ENCODE measurements around the gene ANGEL1.
A peak's percentile ranks its signal among the peaks of the same experiment; 100 is the strongest.

Gene ANGEL1

DNA sequence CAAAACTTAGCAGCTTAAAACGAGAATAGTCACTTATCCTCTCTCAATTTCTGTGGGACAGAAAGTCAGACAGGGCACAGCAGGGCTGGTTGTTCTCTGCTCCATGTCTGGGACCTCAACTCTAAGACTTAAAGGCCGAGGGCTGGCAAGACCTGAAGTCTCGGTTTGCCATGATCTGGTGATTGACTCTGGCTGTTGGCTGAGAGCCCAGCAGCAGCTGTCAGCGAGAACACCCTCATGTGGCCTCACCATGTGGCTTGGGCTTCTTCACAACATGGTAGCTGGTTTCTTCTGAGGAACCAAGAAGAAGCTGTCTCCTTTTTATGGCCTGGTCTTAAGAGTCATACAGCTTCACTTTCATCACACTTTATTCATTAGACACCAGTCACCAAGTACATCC, 53.1 kb downstream of the ANGEL1 start:
- DNase-seq (no peak), ATAC-seq (replicated peaks) (no peak)
- H3K27ac Mint-ChIP-seq, result no peak overlapping the region
- H3K27me3 Mint-ChIP-seq, result peaks cover 46 to 70% of the 10 kb centered on the region in 2 donors
- H3K4me1 Mint-ChIP-seq, result peaks cover 6 to 10% of the 10 kb centered on the region in 2 donors
- H3K9me3 Mint-ChIP-seq, result no peaks in the 10 kb centered on the region
- H3K36me3 Mint-ChIP-seq, result no peaks in the 10 kb centered on the region
- H3K4me3 Mint-ChIP-seq, result no peak overlapping the region

DNA sequence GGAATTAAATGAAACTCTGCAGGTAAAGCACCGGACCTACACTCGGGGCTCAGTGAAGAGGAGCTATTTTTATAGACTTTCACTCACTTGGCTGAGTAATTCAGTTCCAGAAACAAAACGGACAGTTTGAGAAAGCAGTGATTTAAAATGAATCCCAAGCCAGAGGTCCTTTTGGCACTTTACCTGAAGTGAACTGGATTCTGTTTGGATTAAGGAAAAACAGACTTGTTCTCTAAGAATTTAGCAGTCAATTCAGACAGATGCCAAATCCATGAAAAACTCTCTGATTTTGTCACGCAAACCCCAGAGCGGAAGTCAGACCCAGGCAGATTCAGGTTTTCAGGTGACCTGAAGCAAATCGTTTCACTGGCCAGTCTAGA, 56.3 kb downstream of the ANGEL1 start:
- Mint-ChIP-seq H3K9me3 (no peaks in the 10 kb centered on the region), H3K27ac (no peak overlapping the region), H3K27me3 (peaks cover 27 to 44% of the 10 kb centered on the region in 2 donors), H3K4me3 (no peak overlapping the region), H3K36me3 (no peaks in the 10 kb centered on the region), H3K4me1 (no peaks in the 10 kb centered on the region)
- no peak for DNase-seq
- ATAC-seq (replicated peaks), result no peak

DNA sequence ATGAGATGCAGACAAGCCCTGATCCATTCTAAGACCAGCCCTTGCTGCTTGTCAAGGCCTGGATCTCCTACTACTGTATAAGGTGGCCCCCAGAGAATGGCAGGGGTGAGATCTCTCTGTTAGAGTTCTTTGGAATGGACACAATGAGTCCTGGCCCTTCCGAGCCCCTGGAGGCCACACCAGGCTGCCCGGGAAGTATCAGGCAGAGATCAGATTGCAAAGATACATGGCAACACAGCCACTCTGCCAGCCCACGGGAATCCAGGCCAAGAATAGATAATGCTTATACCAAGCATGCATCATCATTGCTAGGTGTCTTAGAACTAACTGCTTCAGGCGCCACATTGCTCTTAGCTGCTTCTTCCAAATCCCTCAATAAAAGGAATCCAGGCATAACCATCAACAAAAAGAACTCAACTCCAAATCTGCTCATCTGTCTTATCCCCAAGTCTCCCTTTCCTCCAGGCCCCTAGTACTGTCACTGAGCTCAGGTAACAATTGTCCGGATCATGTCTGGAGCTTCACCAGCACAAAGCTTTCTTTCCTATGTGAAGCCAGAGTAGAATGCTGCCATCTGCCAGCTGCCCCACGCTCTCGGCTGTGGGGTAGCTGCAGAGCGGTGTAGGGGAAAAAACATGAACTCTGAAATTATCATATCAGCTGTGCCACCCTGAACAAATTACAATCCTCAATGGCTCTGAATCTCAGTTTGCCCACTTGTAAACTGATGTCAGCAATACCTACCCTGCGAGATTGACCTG, 56.9 kb downstream of the ANGEL1 start:
- no peak for ATAC-seq (replicated peaks)
- no peak overlapping the region for H3K4me3 Mint-ChIP-seq

DNA sequence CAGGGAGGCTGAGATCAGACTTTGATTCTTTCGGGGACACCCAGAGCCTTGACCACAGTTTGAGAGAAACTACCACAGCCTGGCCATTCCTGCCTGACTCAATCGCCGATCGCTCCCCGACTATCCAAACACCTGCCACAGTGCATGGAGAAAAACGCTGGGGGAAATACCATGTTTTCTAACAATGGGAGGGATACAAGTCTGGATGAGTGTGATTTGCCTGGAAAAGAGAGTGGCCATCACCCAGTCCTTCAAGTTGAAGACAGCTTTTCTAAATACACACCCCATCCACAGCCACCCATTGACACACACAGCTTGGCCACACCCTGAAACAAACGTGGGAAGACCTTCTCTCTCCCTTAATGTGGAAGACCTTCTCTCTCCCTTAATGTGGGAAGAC, 58.1 kb downstream of the ANGEL1 start:
- H3K27ac Mint-ChIP-seq, result no peak overlapping the region
- DNase-seq (no peak), ATAC-seq (replicated peaks) (no peak)
- H3K36me3 Mint-ChIP-seq, result no peaks in the 10 kb centered on the region
- no peaks in the 10 kb centered on the region for H3K9me3 Mint-ChIP-seq
- no peak overlapping the region for H3K4me3 Mint-ChIP-seq
- peaks cover 14 to 29% of the 10 kb centered on the region in 2 donors for H3K27me3 Mint-ChIP-seq
- no peaks in the 10 kb centered on the region for H3K4me1 Mint-ChIP-seq

More for the DNA sequence above, 56.9 kb downstream of the ANGEL1 start:
- Mint-ChIP-seq H3K4me1 (no peaks in the 10 kb centered on the region), H3K27ac (no peak overlapping the region), H3K27me3 (peaks cover 25 to 39% of the 10 kb centered on the region in 2 donors), H3K9me3 (no peaks in the 10 kb centered on the region), H3K36me3 (no peaks in the 10 kb centered on the region)
- no peak for DNase-seq

DNA sequence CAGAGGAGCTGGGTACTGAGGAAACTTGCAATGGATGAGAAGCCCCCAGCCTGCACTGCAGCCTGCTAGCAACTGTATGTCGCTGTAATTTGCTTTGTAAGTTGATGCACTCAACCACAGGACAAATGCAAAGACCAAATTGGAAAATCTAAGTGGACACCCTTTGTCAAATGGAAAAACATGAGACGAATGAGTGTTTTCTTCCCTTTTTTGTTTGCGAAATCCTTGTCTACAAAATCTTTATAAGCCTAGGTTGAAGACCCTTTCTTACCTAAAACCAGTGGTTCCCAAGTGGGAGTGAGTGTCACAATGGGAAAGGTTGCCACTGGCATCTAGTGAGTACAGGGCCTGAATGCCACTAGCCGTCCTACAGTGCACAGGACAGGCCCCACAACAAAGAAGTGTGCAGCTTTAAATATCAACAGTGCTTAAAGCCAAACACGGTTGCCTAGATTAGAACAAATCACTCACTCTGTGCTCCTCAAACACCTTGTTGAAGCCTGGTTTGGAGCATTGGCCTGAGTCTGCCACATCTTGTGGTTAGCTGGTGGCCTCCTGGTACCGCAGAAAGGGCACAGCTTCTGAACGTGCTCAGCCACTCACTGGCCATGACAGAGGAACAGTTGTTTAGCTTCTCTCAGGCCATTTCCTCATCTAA, 59.0 kb downstream of the ANGEL1 start:
- Mint-ChIP-seq H3K9me3 (no peaks in the 10 kb centered on the region), H3K27me3 (peaks cover 14 to 20% of the 10 kb centered on the region in 2 donors), H3K4me1 (no peaks in the 10 kb centered on the region), H3K27ac (no peak overlapping the region), H3K36me3 (no peaks in the 10 kb centered on the region), H3K4me3 (no peak overlapping the region)
- ATAC-seq (replicated peaks), result no peak
- DNase-seq, result no peak

DNA sequence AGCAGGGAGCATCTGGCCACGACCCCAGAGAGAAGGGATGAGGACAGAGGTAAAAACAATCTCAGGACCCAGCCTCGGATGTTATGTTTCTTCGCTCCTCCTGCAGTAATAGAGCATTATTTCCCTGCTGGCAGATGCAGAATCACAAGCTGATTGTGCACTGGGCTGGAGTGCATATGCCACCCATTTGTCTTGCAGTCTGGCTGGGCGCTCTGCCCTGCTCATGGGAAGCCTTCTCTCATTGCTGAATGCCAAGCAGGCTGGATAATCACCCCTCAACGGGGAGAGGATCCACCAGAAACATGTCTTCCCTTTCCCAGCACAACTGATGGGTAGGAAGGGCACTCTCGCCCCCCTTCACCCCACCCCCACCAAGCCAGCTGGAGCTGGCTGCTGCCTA, 59.9 kb downstream of the ANGEL1 start:
- Mint-ChIP-seq H3K4me1 (no peaks in the 10 kb centered on the region), H3K27me3 (peaks cover 6 to 11% of the 10 kb centered on the region in 2 donors), H3K4me3 (no peak overlapping the region), H3K27ac (no peak overlapping the region), H3K36me3 (no peaks in the 10 kb centered on the region), H3K9me3 (peaks cover 0 to 1% of the 10 kb centered on the region in 2 donors)
- ATAC-seq (replicated peaks) (no peak), DNase-seq (no peak)

DNA sequence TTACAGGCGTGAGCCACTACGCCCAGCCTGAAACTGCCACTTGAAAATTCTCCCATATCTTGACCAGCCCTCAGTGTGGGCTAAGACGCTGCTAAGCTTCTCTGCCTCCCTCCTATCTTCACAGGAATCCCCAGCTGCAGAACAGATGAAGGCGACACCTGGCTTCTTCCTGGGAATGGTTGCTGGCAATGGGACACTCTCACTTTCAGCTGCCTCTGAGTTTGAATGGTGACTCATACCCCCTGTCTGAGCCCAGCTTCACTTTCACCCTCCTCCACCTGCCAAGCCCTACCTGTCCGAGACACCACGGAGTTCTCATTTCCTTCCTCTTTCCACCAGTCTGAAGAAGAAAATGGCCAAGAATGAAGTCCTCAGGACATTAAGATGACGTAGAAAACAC, 69.7 kb downstream of the ANGEL1 start:
- Mint-ChIP-seq H3K4me3 (no peak overlapping the region), H3K27ac (no peak overlapping the region), H3K27me3 (peaks cover 13 to 37% of the 10 kb centered on the region in 2 donors), H3K36me3 (peaks cover 6 to 8% of the 10 kb centered on the region in 2 donors), H3K9me3 (peaks cover 24 to 27% of the 10 kb centered on the region in 2 donors), H3K4me1 (peaks cover 5 to 7% of the 10 kb centered on the region in 2 donors)
- DNase-seq (no peak), ATAC-seq (replicated peaks) (peak; percentile 63 to 66)

DNA sequence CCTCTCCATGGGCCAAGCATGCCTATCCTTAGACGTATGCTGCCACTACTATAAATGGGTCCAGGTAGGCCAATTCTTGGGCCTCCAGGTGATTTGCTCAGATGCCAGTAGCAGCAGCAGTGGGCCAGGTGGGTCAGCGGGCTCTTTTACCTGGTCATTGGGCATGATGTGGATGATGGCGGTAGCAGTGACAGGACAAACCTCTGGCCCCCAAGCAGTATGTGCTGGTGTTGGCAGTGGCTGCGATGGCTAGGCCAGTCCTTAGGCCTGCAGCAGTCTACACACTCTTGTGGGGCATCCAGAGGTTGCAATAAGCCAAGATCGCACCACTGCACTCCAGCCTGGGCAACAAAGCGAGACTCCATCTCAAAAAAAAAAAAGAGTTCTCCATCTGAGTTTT, 70.5 kb downstream of the ANGEL1 start:
- DNase-seq (no peak), ATAC-seq (replicated peaks) (no peak)
- Mint-ChIP-seq H3K9me3 (peaks cover 24 to 27% of the 10 kb centered on the region in 2 donors), H3K4me3 (no peak overlapping the region), H3K36me3 (peaks cover 6 to 8% of the 10 kb centered on the region in 2 donors), H3K27me3 (peaks cover 13 to 39% of the 10 kb centered on the region in 2 donors), H3K27ac (no peak overlapping the region), H3K4me1 (peaks cover 5 to 7% of the 10 kb centered on the region in 2 donors)

DNA sequence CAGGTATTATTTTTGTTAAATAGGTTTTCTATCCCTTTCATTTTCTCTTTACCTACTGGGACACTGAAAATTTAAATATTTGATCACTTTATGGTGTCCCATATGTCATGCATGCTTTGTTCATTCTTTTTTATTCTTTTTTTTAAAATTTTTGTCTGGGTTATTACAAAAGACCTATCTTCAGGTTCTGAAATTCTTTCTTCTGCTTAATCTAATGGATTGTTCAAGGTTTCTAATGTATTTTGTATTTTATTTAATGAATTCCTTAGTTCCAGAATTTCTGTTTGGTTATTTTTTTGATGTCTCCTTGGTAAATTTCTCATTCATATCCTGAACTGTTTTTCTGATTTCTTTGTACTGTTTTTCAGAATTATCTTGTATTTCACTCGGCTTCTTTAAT, 71.6 kb downstream of the ANGEL1 start:
- H3K27ac Mint-ChIP-seq, result no peak overlapping the region
- peaks cover 5 to 7% of the 10 kb centered on the region in 2 donors for H3K4me1 Mint-ChIP-seq
- H3K9me3 Mint-ChIP-seq, result peaks cover 24 to 27% of the 10 kb centered on the region in 2 donors
- ATAC-seq (replicated peaks) (no peak), DNase-seq (no peak)
- H3K27me3 Mint-ChIP-seq, result peaks cover 13 to 39% of the 10 kb centered on the region in 2 donors
- peaks cover 6 to 8% of the 10 kb centered on the region in 2 donors for H3K36me3 Mint-ChIP-seq
- no peak overlapping the region for H3K4me3 Mint-ChIP-seq
